Thoracic aorta (tissue), 2 donors: ENCODE measurements around the gene PACSIN2. TPM values are rescaled to one million over a fixed set of nuclear protein-coding genes. Genes with fewer than 3 reads are reported as not detected.
"Not testable (repeated sequence)": the region's sequence is repeated elsewhere in the genome, so short reads cannot be mapped to it uniquely, and the experiment has no call there.

Source experiments
- ATAC-seq: fragments of 150-250 bp; one replicate; pipeline ENCODE4 v1.8.0; 2017; ENCODE audit warnings: low read depth; ENCODE audit not compliant: insufficient number of reproducible peaks, low FRiP score
- DNase-seq: peaks from one replicate; pipeline ENCODE4 v3.0.0-alpha.2; 2020; ENCODE audit warnings: low spot score
- H3K27ac ChIP-seq, 2 donors: fragments of 200-600 bp; sonication (generic); 1 replicate in 1 of 2; 2 replicates in 1 of 2; pipeline ENCODE4 v1.5.1; 2016; ENCODE audit warnings: mild to moderate bottlenecking in 2 of 2, moderate library complexity in 2 of 2
- H3K27me3 ChIP-seq: fragments of 200-600 bp; sonication (generic); replicated peaks from 2 replicates; pipeline ENCODE4 v1.6.0; 2016; ENCODE audit warnings: mild to moderate bottlenecking; ENCODE audit not compliant: insufficient read depth
- H3K36me3 ChIP-seq: fragments of 200-600 bp; sonication (generic); one replicate; pipeline ENCODE4 v1.5.1; 2016
- H3K4me1 ChIP-seq, 2 donors: fragments of 200-600 bp; sonication (generic); 1 replicate in 1 of 2; 2 replicates in 1 of 2; pipeline versions ENCODE4 v1.5.1 to v1.6.0; 2016; ENCODE audit warnings: low read depth in 2 of 2, mild to moderate bottlenecking in 1 of 2; ENCODE audit not compliant: control insufficient read depth in 1 of 2
- H3K4me3 ChIP-seq: fragments of 200-600 bp; sonication (generic); 2 replicates; pipeline ENCODE4 v1.5.1; 2016; ENCODE audit warnings: mild to moderate bottlenecking
- H3K9me3 ChIP-seq: fragments of 200-600 bp; sonication (generic); 2 replicates; pipeline ENCODE4 v1.5.1; 2016
- CTCF ChIP-seq: fragments of 200-600 bp; sonication (generic); IDR thresholded peaks from one replicate; pipeline ENCODE4 v1.5.1; 2019; ENCODE audit warnings: antibody characterized with exemption
- total RNA-seq, 2 donors: library from RNA; depleted of rRNA; stranded (reverse); fragments of >200 nt; gene quantifications; one replicate each; pipeline versions ENCODE4 v1.1.0 to v1.2.3, GENCODE V29; 2016

The PACSIN2 gene
- total RNA-seq, 2 donors from 2014 or later, result 135 to 155 TPM

DNA sequence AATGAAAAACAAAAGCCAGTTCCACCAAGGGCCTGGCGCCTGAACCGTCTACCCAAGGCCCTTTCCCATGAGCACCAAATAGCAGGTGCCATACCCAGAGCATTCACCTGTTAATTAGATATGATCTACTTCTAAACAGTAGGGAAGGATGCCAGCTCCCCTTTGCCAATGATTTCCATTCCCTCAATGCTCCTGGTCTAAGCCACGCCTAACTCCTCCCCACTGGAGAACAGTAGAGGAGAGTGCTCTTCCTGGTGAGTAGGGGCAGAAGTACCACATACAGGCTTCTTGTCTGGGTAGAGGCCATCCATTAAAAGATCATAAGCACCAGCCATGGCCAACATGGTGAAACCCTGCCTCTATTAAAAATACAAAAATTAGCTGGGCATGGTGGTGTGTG is 40.7 kb downstream of the PACSIN2 start:
- Histone ChIP-seq H3K27me3 (no peaks in the 10 kb centered on the region), H3K27ac (no peak overlapping the region), H3K4me1 (peaks cover 25 to 70% of the 10 kb centered on the region in 2 donors), H3K9me3 (no peaks in the 10 kb centered on the region), H3K36me3 (no peaks in the 10 kb centered on the region), H3K4me3 (no peak overlapping the region)
- no peak for DNase-seq
- ATAC-seq, result no peak
- TF ChIP-seq CTCF, result no peak

GRCh38 chr22:42973536-42973881 is 41.4 kb downstream of the PACSIN2 start:
- Histone ChIP-seq H3K4me3 (no peak overlapping the region), H3K27me3 (no peaks in the 10 kb centered on the region), H3K36me3 (no peaks in the 10 kb centered on the region), H3K4me1 (peaks cover 24 to 70% of the 10 kb centered on the region in 2 donors), H3K27ac (no peak overlapping the region), H3K9me3 (no peaks in the 10 kb centered on the region)
- TF ChIP-seq CTCF, result no peak
- ATAC-seq (no peak), DNase-seq (no peak)

- DNase-seq (no peak), ATAC-seq (no peak)
- peaks cover 18 to 64% of the 10 kb centered on the region in 2 donors for H3K4me1 ChIP-seq
- no peak for TF ChIP-seq CTCF
- H3K27me3 ChIP-seq, result no peaks in the 10 kb centered on the region
- H3K9me3 ChIP-seq, result no peaks in the 10 kb centered on the region
- no peak overlapping the region for H3K4me3 ChIP-seq
- no peaks in the 10 kb centered on the region for H3K36me3 ChIP-seq
- no peak overlapping the region for H3K27ac ChIP-seq
These were observed 42.1 kb downstream of the PACSIN2 start for GRCh38 chr22:42972649-42973535.

DNA sequence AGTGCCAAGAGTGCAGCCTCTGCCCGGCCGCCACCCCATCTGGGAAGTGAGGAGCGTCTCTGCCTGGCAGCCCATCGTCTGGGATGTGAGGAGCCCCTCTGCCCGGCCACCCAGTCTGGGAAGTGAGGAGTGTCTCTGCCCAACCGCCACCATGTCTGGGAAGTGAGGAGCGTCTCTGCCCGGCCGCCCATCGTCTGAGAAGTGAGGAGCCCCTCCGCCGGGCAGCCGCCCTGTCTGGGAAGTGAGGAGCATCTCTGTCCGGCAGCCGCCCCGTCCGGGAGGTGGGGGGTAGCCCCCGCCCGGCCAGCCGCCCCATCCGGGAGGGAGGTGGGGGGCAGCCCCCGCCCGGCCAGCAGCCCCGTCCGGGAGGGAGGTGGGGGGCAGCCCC is 43.5 kb downstream of the PACSIN2 start:
- Histone ChIP-seq H3K4me1 (peaks cover 24 to 60% of the 10 kb centered on the region in 2 donors), H3K27ac (peak overlapping the region in 1 of 2 donors; percentile 52)
- not testable (repeated sequence) for DNase-seq, ATAC-seq, H3K9me3 ChIP-seq, H3K4me3 ChIP-seq, H3K27me3 ChIP-seq, H3K36me3 ChIP-seq

DNA sequence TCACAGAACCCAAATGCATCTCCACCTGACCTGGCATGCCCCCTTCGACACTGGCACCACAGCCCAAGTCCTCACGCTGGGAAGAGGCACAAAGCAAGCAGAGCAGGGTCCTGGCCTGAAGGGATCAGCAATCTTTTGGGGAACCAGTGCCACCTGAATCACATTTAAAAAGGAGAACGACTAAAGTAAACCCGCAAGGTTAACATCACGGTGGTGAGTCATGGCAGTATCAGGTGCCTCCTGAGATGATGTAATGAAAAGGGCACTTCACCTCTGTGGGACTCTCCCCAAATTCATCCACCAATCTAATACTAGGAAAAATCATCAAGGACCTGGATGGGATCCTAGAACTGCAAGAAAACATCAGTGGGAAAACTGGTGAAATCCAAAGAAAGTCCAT is 44.9 kb downstream of the PACSIN2 start:
- peaks cover 4% of the 10 kb centered on the region for H3K36me3 ChIP-seq
- ATAC-seq (no peak), DNase-seq (no peak)
- no peaks in the 10 kb centered on the region for H3K9me3 ChIP-seq
- H3K27me3 ChIP-seq, result no peaks in the 10 kb centered on the region
- TF ChIP-seq CTCF, result no peak
- H3K4me1 ChIP-seq, result peaks cover 24 to 56% of the 10 kb centered on the region in 2 donors
- no peak overlapping the region for H3K27ac ChIP-seq
- H3K4me3 ChIP-seq, result no peak overlapping the region
